Measurements from ENCODE around the gene CRK. TPM values are rescaled to one million over a fixed set of nuclear protein-coding genes. Genes with fewer than 3 reads are reported as not detected.

The CRK gene
- total and polyA plus RNA-seq, 4 experiments from 2014 or later = 24.2 to 32.1 (median 27.2) TPM

GRCh38 chr17:1373707-1374237 lies 82.3 kb downstream of the CRK start:
- Histone ChIP-seq H3K27ac (ENCODE audit: low read depth, low read length) (peak overlapping the region; percentile 1), H3K9me3 (ENCODE audit: control insufficient read depth in 1 of 2, low read length in 2 of 2) (no peaks in the 10 kb centered on the region), H3K36me3 (ENCODE audit: insufficient read depth, low read length) (peaks cover 6% of the 10 kb centered on the region), H3K27me3 (ENCODE audit: insufficient read depth, low read length) (no peaks in the 10 kb centered on the region), H3K4me3 (ENCODE audit: low read length in 2 of 2) (no peak overlapping the region), H3K4me1 (ENCODE audit: insufficient read depth, low read length) (peaks cover 86% of the 10 kb centered on the region)
- Mint-ChIP-seq H3K4me1 (peaks cover 43 to 85% (median 64%) of the 10 kb centered on the region in 4 donors), H3K36me3 (peaks cover 0 to 28% of the 10 kb centered on the region in 2 donors), H3K9me3 (no peaks in the 10 kb centered on the region), H3K4me3 (peak overlapping the region in 5 of 8 donors; percentile 13 to 90 (median 47)), H3K27me3 (no peaks in the 10 kb centered on the region), H3K27ac (peak overlapping the region in 5 of 7 donors; percentile 18 to 89 (median 84))
- CTCF ChIA-PET (ENCODE audit: partially characterized antibody) = interaction anchor here (1.4 to 2.1 kb wide), 2 partner anchors 9 to 11 kb away, joined by 6 to 9 read pairs; no protein-coding TSS in a partner anchor
- POLR2A ChIA-PET (ENCODE audit: partially characterized antibody) = interaction anchor here (0.6 to 1.4 kb wide), 5 partner anchors 12 to 143 kb away, joined by 3 to 7 read pairs (median 4); partner anchors contain the start of genes CRK, INPP5K and YWHAE
- intact Hi-C loops (cut with micrococcal nuclease) = no loop called here
- DNase-seq = no peak

- Mint-ChIP-seq H3K27ac (peak overlapping the region in 4 of 7 donors; percentile 10 to 78 (median 48)), H3K4me3 (no peak overlapping the region), H3K9me3 (no peaks in the 10 kb centered on the region), H3K27me3 (no peaks in the 10 kb centered on the region), H3K4me1 (peaks cover 41 to 79% (median 60%) of the 10 kb centered on the region in 4 donors), H3K36me3 (peaks cover 0 to 23% of the 10 kb centered on the region in 2 donors)
- DNase-seq = no peak
- intact Hi-C loops (cut with micrococcal nuclease) = no loop called here
- CTCF ChIA-PET (ENCODE audit: partially characterized antibody) = interaction anchor here (1.1 to 2.6 kb wide), 3 partner anchors 10 to 143 kb away, joined by 4 to 16 read pairs (median 9); partner anchors contain the start of gene INPP5K
- no peak overlapping the region for H3K4me3 ChIP-seq (ENCODE audit: low read length in 2 of 2)
- POLR2A ChIA-PET (ENCODE audit: partially characterized antibody) = interaction anchor here (0.9 to 2.6 kb wide), 2 partner anchors 18 to 143 kb away, joined by 3 to 11 read pairs; partner anchors contain the start of gene INPP5K
- H3K9me3 ChIP-seq (ENCODE audit: control insufficient read depth in 1 of 2, low read length in 2 of 2) = no peaks in the 10 kb centered on the region
- H3K4me1 ChIP-seq (ENCODE audit: insufficient read depth, low read length) = peaks cover 81% of the 10 kb centered on the region
- peaks cover 6% of the 10 kb centered on the region for H3K36me3 ChIP-seq (ENCODE audit: insufficient read depth, low read length)
- H3K27ac ChIP-seq (ENCODE audit: low read depth, low read length) = no peak overlapping the region
- no peaks in the 10 kb centered on the region for H3K27me3 ChIP-seq (ENCODE audit: insufficient read depth, low read length)
Observed at GRCh38 chr17:1372618-1373017, 83.4 kb downstream of the CRK start.

GRCh38 chr17:1371893-1372590 lies 84.0 kb downstream of the CRK start:
- ChIA-PET POLR2A (ENCODE audit: partially characterized antibody) (interaction anchor here (0.9 to 2.6 kb wide), 3 partner anchors 18 to 144 kb away, joined by 3 to 11 read pairs (median 3); partner anchors contain the start of genes CRK and INPP5K), CTCF (ENCODE audit: partially characterized antibody) (interaction anchor here (0.9 to 2.6 kb wide), 5 partner anchors 9 to 144 kb away, joined by 3 to 16 read pairs (median 7); partner anchors contain the start of gene INPP5K)
- Mint-ChIP-seq H3K27me3 (no peaks in the 10 kb centered on the region), H3K9me3 (no peaks in the 10 kb centered on the region), H3K27ac (peak overlapping the region in 4 of 7 donors; percentile 10 to 78 (median 48)), H3K4me1 (peaks cover 41 to 79% (median 60%) of the 10 kb centered on the region in 4 donors), H3K36me3 (peaks cover 0 to 27% of the 10 kb centered on the region in 2 donors), H3K4me3 (peak overlapping the region in 1 of 8 donors; percentile 10)
- H3K36me3 ChIP-seq (ENCODE audit: insufficient read depth, low read length) = peaks cover 6% of the 10 kb centered on the region
- H3K4me3 ChIP-seq (ENCODE audit: low read length in 2 of 2) = no peak overlapping the region
- intact Hi-C loops (cut with micrococcal nuclease) = no loop called here
- H3K9me3 ChIP-seq (ENCODE audit: control insufficient read depth in 1 of 2, low read length in 2 of 2) = no peaks in the 10 kb centered on the region
- no peak for DNase-seq
- H3K27me3 ChIP-seq (ENCODE audit: insufficient read depth, low read length) = no peaks in the 10 kb centered on the region
- H3K27ac ChIP-seq (ENCODE audit: low read depth, low read length) = no peak overlapping the region
- H3K4me1 ChIP-seq (ENCODE audit: insufficient read depth, low read length) = peaks cover 81% of the 10 kb centered on the region

Other genes starting within 250 kb of the CRK start
- not detected for gene BHLHA9, start 185.8 kb downstream of the CRK start, total RNA-seq
- gene BHLHA9, start 185.8 kb downstream of the CRK start, polyA plus RNA-seq = not detected
- gene TRARG1, start 176.6 kb downstream of the CRK start, total RNA-seq = not detected
- gene TRARG1, start 176.6 kb downstream of the CRK start, polyA plus RNA-seq = not detected
- gene YWHAE, start 56.0 kb downstream of the CRK start, total RNA-seq = 100 to 1,000 TPM; 142 to 143 TPM
- gene YWHAE, start 56.0 kb downstream of the CRK start, polyA plus RNA-seq = 10 to 100 TPM; 54.1 to 56.4 TPM
- gene MYO1C, start 36.5 kb upstream of the CRK start, total RNA-seq = 10 to 100 TPM; 30.9 to 31.1 TPM
- 10 to 100 TPM in 1 of 2 donors, 1 to 10 TPM in 1; 6.3 to 18.7 TPM for gene MYO1C, start 36.5 kb upstream of the CRK start, polyA plus RNA-seq
- 10 to 100 TPM; 73.6 to 78.5 TPM for gene INPP5K, start 60.4 kb upstream of the CRK start, total RNA-seq
- gene INPP5K, start 60.4 kb upstream of the CRK start, polyA plus RNA-seq = 100 to 1,000 TPM in 1 of 2 donors, 10 to 100 TPM in 1; 81.9 to 123 TPM
- gene PITPNA, start 106.6 kb upstream of the CRK start, total RNA-seq = 10 to 100 TPM; 40.8 to 44.2 TPM
- 10 to 100 TPM; 22.5 to 46.3 TPM for gene PITPNA, start 106.6 kb upstream of the CRK start, polyA plus RNA-seq
- gene SLC43A2, start 172.6 kb upstream of the CRK start, total RNA-seq = 1 to 10 TPM; 1.9 to 3.3 TPM
- under 1 TPM; 0.56 to 0.70 TPM for gene SLC43A2, start 172.6 kb upstream of the CRK start, polyA plus RNA-seq
- 1 to 10 TPM; 1.6 TPM for gene SCARF1, start 189.5 kb upstream of the CRK start, total RNA-seq
- gene SCARF1, start 189.5 kb upstream of the CRK start, polyA plus RNA-seq = under 1 TPM in 1 of 2 donors, not detected in 1; 0.21 TPM
- gene RILP, start 193.6 kb upstream of the CRK start, total RNA-seq = 1 to 10 TPM; 2.0 to 2.2 TPM
- 1 to 10 TPM; 4.2 to 4.9 TPM for gene RILP, start 193.6 kb upstream of the CRK start, polyA plus RNA-seq
- gene PRPF8, start 228.6 kb upstream of the CRK start, total RNA-seq = 100 to 1,000 TPM; 429 to 464 TPM
- gene PRPF8, start 228.6 kb upstream of the CRK start, polyA plus RNA-seq = 100 to 1,000 TPM in 1 of 2 donors, 10 to 100 TPM in 1; 87.9 to 225 TPM